Fibroblast of pulmonary artery (primary cell): ENCODE measurements around the gene WASF2.
A peak's percentile ranks its signal among the peaks of the same experiment; 100 is the strongest.

Experiments used
- DNase-seq: peaks from one replicate; pipeline ENCODE4 v3.0.0-alpha.2; 2010; ENCODE audit warnings: low read depth
- H3K4me3 ChIP-seq: replicated peaks from 2 replicates; pipeline ENCODE4 v1.5.1; 2011; ENCODE audit warnings: low read depth, mild to moderate bottlenecking, control low read depth, low read length, moderate library complexity
- TF ChIP-seq, protein P1 (sequence below): IDR thresholded peaks from 2 replicates; pipeline ENCODE4 v1.5.1; 2011; ENCODE audit warnings: mild to moderate bottlenecking, control low read depth, low read length, inconsistent platforms; ENCODE audit errors: missing control alignments

The WASF2 gene

DNA sequence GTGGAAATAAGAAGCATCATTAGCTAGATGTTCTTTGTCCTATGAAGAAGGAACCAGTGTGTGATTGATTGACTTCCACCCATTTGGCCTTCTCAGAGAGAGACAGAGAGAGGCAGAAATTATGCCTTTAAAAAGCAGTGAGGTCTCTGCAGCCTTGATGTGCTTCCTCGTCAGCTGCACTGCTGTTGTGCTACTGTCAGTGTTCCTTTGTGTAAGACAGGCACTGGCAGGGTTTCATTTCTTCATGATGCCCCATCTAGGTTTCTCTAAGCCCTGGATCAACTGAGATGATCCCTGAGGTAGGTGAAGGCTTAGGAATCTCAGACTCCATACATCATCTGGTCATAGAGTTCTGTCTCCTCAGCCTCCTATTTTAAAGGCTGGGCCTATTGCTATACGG is 62.6 kb downstream of the WASF2 start:
- DNase-seq: no peak
- TF ChIP-seq, protein P1, sequence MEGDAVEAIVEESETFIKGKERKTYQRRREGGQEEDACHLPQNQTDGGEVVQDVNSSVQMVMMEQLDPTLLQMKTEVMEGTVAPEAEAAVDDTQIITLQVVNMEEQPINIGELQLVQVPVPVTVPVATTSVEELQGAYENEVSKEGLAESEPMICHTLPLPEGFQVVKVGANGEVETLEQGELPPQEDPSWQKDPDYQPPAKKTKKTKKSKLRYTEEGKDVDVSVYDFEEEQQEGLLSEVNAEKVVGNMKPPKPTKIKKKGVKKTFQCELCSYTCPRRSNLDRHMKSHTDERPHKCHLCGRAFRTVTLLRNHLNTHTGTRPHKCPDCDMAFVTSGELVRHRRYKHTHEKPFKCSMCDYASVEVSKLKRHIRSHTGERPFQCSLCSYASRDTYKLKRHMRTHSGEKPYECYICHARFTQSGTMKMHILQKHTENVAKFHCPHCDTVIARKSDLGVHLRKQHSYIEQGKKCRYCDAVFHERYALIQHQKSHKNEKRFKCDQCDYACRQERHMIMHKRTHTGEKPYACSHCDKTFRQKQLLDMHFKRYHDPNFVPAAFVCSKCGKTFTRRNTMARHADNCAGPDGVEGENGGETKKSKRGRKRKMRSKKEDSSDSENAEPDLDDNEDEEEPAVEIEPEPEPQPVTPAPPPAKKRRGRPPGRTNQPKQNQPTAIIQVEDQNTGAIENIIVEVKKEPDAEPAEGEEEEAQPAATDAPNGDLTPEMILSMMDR: no peak
- H3K4me3 ChIP-seq: no peak overlapping the region

DNA sequence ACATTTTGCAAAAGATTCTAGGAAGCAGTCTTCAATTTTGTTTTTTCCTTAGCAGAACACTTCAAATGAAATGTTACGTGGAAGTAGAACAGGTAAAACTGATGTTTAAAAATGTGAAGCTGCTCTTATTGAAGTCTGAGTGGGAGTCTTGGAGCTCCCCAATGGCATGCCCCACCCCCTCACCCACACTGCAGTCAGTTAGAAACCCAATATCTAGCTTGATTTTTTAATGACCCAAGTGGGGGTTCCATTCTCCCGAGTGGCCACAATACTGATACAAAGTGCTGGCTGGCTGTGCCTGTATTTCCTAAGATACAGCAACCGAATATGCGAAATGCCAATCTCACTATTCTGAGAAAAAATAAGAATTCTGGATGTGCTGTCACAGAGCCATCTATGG is 66.3 kb downstream of the WASF2 start:
- no peak overlapping the region for H3K4me3 ChIP-seq
- DNase-seq: no peak
- TF ChIP-seq, protein P1: no peak

DNA sequence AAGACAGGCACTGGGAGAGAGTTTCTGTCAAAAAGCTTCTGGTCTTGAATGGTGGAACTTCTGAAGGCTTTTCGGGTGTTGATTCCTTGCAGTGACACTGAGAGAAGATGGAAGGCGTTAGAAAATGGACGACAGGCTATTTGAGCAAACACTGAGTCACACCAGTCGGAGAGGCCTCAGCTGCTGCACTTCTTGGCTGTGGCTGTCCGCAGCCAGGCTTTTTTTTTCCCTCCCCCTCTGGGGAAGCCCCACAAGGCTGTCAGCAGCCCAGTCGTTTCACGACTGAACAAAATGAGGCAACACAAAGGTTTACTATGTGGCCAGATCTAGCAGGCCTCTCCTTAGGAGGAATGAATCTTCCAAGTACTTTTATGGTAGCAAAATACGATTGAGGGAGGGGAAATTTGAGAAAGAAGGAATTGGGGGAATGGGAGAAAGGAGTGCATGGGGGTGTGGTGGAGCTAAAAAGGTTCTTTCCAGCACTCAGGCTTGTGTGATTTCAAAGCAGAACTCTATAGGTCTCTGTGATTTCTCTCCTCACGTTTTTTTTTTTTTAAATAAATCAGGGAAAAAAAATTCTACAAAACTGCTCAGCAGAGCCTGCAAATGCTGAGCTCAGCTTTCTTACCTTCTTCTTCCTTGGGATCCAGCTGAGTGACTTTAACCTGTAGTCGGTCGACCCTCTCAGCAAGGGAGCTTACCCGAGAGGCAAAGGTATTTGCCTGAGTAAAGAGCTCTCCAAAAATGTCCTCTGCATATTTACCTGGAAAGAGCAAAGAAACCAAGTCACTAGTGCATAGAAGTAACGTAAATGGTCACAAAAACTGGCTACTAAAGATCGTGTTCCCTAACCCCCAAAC is 71.4 kb downstream of the WASF2 start:
- no peak overlapping the region for H3K4me3 ChIP-seq
- TF ChIP-seq, protein P1: no peak
- DNase-seq: peak; percentile 95

DNA sequence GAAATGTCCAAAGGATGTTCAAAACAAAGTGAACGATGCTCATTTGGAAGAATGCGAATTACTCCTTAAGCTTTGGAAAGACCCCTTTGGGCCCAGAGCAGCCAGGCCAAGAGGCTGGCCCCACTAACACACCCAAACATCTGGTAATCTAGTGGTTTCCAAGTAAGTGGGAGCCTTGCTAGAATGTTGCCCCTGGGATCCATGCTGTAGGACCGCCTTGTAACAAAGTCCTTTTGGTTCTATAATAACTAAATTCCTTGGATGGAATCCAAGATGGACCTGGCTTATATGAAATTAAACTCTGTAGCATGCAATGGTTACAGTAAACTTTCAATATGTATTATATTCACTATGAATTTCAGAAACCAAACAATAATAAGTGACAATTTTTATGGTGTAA is 72.3 kb downstream of the WASF2 start:
- no peak for DNase-seq
- TF ChIP-seq, protein P1: no peak
- no peak overlapping the region for H3K4me3 ChIP-seq

DNA sequence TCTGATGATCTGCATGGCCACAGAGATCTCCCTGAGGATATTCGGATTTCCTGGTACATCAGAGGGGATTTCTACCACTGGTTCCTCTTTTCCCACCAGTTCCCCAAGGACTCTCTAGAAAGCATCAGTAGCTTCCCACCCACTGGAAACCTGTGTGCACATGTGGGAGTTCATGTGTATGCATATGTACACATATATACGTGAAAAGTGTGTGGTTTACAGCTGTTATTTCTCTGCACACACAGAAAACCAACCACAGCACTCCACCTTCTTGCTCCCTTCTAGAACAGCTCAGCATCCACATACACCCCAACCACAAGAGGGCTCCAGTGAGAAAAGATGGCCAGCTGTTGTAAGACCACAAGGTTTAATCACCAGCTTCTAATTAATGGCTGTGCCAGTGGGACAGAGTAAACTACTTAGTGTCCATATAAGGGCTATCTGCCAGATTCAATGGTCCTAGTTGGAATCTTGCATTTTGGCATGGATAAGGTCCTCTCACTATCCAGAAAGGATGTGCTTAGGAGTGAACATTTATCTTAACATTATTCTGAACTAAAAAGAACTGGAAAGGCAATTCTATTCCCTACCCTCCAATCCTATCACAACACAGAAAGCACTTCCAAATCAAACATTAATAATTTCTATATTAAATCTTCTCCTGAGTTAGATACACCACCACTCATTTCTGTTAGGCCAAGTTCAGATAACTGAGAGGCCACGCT is 73.4 kb downstream of the WASF2 start:
- peak; percentile 79 for DNase-seq

DNA sequence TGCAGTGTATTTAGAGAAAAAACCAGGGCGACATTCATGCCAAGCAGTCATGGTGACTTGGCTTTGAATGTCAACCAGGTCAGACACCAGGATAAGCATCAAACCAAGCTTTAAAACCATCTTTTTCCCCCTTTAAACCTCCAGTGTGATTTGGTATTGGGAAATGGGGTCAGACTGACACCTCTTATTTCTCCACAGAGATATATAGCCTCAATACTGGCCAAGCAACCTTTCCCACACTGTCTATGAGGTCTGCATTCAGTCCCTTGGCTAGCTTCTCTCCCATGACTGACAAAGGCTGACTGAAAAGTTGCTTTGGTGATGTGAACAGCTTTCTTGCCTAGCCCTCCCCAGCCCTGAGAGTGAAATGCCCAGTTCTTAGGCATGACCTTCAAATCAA is 75.9 kb downstream of the WASF2 start:
- DNase-seq: no peak
- no peak overlapping the region for H3K4me3 ChIP-seq
- TF ChIP-seq, protein P1: no peak

More for the DNA sequence above, 73.4 kb downstream of the WASF2 start:
- TF ChIP-seq, protein P1: peak; percentile 88
- H3K4me3 ChIP-seq: no peak overlapping the region

DNA sequence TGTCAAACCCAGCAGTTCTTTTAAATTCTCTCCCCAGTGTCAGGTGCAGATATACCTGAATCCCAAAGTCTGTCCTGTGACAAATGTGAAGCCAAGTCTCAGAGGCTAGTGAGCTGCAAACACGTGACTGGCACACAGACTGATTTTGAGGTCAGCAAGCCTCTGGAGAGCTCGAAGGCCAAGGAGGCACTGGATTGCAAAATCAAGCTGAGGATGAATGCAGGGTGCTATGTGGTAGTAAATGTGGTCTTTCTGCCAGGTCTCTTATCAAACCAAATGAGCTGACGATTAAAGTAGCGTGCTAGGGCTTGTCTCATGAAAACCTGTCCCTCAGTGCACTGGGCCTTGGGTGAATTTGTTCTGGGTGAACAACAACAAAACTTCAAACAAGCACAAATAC is 77.0 kb downstream of the WASF2 start:
- DNase-seq: no peak
- TF ChIP-seq, protein P1: no peak
- H3K4me3 ChIP-seq: no peak overlapping the region
